HG03520 (cell line): Measurements from ENCODE around the gene OPN1LW.
"Not testable (repeated sequence)": the region's sequence is repeated elsewhere in the genome, so short reads cannot be mapped to it uniquely, and the experiment has no call there.

Source experiments
- ATAC-seq: cut with Tn5 transposase; IDR thresholded peaks from one replicate; pipeline ENCODE4 v1.9.1; 2021; ENCODE audit warnings: mild to moderate bottlenecking, moderate library complexity; ENCODE audit not compliant: unreplicated experiment

The OPN1LW gene

GRCh38 chrX:154132366-154132765 lies 11.7 kb upstream of the OPN1LW start:
- no peak for ATAC-seq

- ATAC-seq = no peak
Observed at GRCh38 chrX:154135458-154136229, 8.4 kb upstream of the OPN1LW start.

GRCh38 chrX:154136627-154137161 lies 7.3 kb upstream of the OPN1LW start:
- ATAC-seq = peak; percentile 50

- no peak for ATAC-seq
Observed at GRCh38 chrX:154138857-154139256, 5.2 kb upstream of the OPN1LW start.

GRCh38 chrX:154140206-154140605 lies 3.8 kb upstream of the OPN1LW start:
- no peak for ATAC-seq

GRCh38 chrX:154140742-154141141 lies 3.3 kb upstream of the OPN1LW start:
- ATAC-seq = no peak

- ATAC-seq = no peak
Observed at GRCh38 chrX:154142386-154142785, 1.7 kb upstream of the OPN1LW start.

GRCh38 chrX:154142950-154143745 lies 895 bp upstream of the OPN1LW start:
- ATAC-seq = no peak

GRCh38 chrX:154151030-154151429 lies 7.0 kb downstream of the OPN1LW start:
- not testable (repeated sequence) for ATAC-seq

- ATAC-seq = not testable (repeated sequence)
Observed at GRCh38 chrX:154156221-154156620, 12.2 kb downstream of the OPN1LW start.

- not testable (repeated sequence) for ATAC-seq
Observed at GRCh38 chrX:154157207-154157606, 13.2 kb downstream of the OPN1LW start.

GRCh38 chrX:154159345-154159744 lies 15.3 kb downstream of the OPN1LW start:
- ATAC-seq = not testable (repeated sequence)

- not testable (repeated sequence) for ATAC-seq
Observed at GRCh38 chrX:154164902-154165301, 20.9 kb downstream of the OPN1LW start.

- not testable (repeated sequence) for ATAC-seq
Observed at GRCh38 chrX:154168384-154168783, 24.3 kb downstream of the OPN1LW start.

GRCh38 chrX:154172535-154172943 lies 28.5 kb downstream of the OPN1LW start:
- ATAC-seq = peak; percentile 72

GRCh38 chrX:154174356-154174755 lies 30.3 kb downstream of the OPN1LW start:
- ATAC-seq = not testable (repeated sequence)

GRCh38 chrX:154182296-154182695 lies 38.3 kb downstream of the OPN1LW start, which contains the start of gene OPN1MW:
TSS of gene OPN1MW (plus strand) at chrX:154182596. CDS start at chrX:154182678, 82 bp downstream.
- ATAC-seq = not testable (repeated sequence)

GRCh38 chrX:154183794-154184193 lies 39.8 kb downstream of the OPN1LW start:
- not testable (repeated sequence) for ATAC-seq

- not testable (repeated sequence) for ATAC-seq
Observed at GRCh38 chrX:154192846-154193245, 48.8 kb downstream of the OPN1LW start.

- not testable (repeated sequence) for ATAC-seq
Observed at GRCh38 chrX:154194316-154194715, 50.3 kb downstream of the OPN1LW start.

- not testable (repeated sequence) for ATAC-seq
Observed at GRCh38 chrX:154196466-154196865, 52.4 kb downstream of the OPN1LW start.
